HG03103 (cell line): ENCODE results near the gene RABEPK.
"Not testable (repeated sequence)": the region's sequence is repeated elsewhere in the genome, so short reads cannot be mapped to it uniquely, and the experiment has no call there.

Experiments
- ATAC-seq: cut with Tn5 transposase; IDR thresholded peaks from one replicate; pipeline ENCODE4 v1.9.1; 2021; ENCODE audit warnings: low read depth; ENCODE audit not compliant: unreplicated experiment

Gene RABEPK

GRCh38 chr9:125190361-125190801, 10.0 kb upstream of the RABEPK start:
- ATAC-seq, result no peak

- not testable (repeated sequence) for ATAC-seq
These were observed 5.9 kb upstream of the RABEPK start for GRCh38 chr9:125194466-125194865.

GRCh38 chr9:125195591-125195990, 4.8 kb upstream of the RABEPK start:
- not testable (repeated sequence) for ATAC-seq

- ATAC-seq, result no peak
These were observed 2.7 kb downstream of the RABEPK start for GRCh38 chr9:125202846-125203618.

GRCh38 chr9:125204477-125204876, 4.1 kb downstream of the RABEPK start:
- ATAC-seq, result no peak

- ATAC-seq, result no peak
These were observed 13.8 kb downstream of the RABEPK start for GRCh38 chr9:125214186-125214585.

GRCh38 chr9:125218621-125219020, 18.3 kb downstream of the RABEPK start:
- no peak for ATAC-seq

GRCh38 chr9:125224858-125225257, 24.5 kb downstream of the RABEPK start:
- not testable (repeated sequence) for ATAC-seq

- ATAC-seq, result no peak
These were observed 27.4 kb downstream of the RABEPK start for GRCh38 chr9:125227761-125228160.

GRCh38 chr9:125233678-125234077, 33.3 kb downstream of the RABEPK start:
- ATAC-seq, result no peak

GRCh38 chr9:125234099-125234498, 33.8 kb downstream of the RABEPK start:
- not testable (repeated sequence) for ATAC-seq

- ATAC-seq, result no peak
These were observed 35.6 kb downstream of the RABEPK start for GRCh38 chr9:125235804-125236519.

GRCh38 chr9:125236520-125237159, 36.3 kb downstream of the RABEPK start:
- ATAC-seq, result not testable (repeated sequence)

- no peak for ATAC-seq
These were observed 38.0 kb downstream of the RABEPK start for GRCh38 chr9:125238127-125238914.

GRCh38 chr9:125238915-125239446, 38.6 kb downstream of the RABEPK start:
- no peak for ATAC-seq

- ATAC-seq, result no peak
These were observed 39.6 kb downstream of the RABEPK start for GRCh38 chr9:125239631-125240597.

- peak; percentile 9 for ATAC-seq
These were observed 40.3 kb downstream of the RABEPK start for GRCh38 chr9:125240649-125240999.

- ATAC-seq, result peak; percentile 93
These were observed 40.9 kb downstream of the RABEPK start, which contains the start of gene HSPA5 for GRCh38 chr9:125241000-125241862. Gene HSPA5 (minus strand): TSS chr9:125241343. CDS start chr9:125241126, 217 bp downstream.
